ENCODE data around the gene PET100.

PET100 gene

GRCh38 chr19:7670790-7671189 lies 41.2 kb downstream of the PET100 start:
- DNase-seq (ENCODE audit: low read depth) = no peak
- no peak overlapping the region; the same call in 1 of the 2 replicates for H3K4me3 ChIP-seq (ENCODE audit: low read depth, low read length)
- TF ChIP-seq CTCF (IDR thresholded peaks at IDR 0.05; ENCODE audit: control insufficient read depth, extremely low read depth, insufficient read depth) = no peak

- no peak overlapping the region for H3K4me3 ChIP-seq (ENCODE audit: low read depth, low read length)
- no peak for TF ChIP-seq CTCF (IDR thresholded peaks at IDR 0.05; ENCODE audit: control insufficient read depth, extremely low read depth, insufficient read depth)
- no peak for DNase-seq (ENCODE audit: low read depth)
Observed at GRCh38 chr19:7672522-7672921, 42.9 kb downstream of the PET100 start.

- DNase-seq (ENCODE audit: low read depth) = peak; percentile 43
- no peak overlapping the region for H3K4me3 ChIP-seq (ENCODE audit: low read depth, low read length)
Observed at GRCh38 chr19:7674010-7675005, 44.7 kb downstream of the PET100 start.

GRCh38 chr19:7676376-7676775 lies 46.8 kb downstream of the PET100 start:
- H3K4me3 ChIP-seq (ENCODE audit: low read depth, low read length) = no peak overlapping the region
- no peak for TF ChIP-seq CTCF (IDR thresholded peaks at IDR 0.05; ENCODE audit: control insufficient read depth, extremely low read depth, insufficient read depth)
- DNase-seq (ENCODE audit: low read depth) = no peak

More at GRCh38 chr19:7674010-7675005, 44.7 kb downstream of the PET100 start:
- TF ChIP-seq CTCF (IDR thresholded peaks at IDR 0.05; ENCODE audit: control insufficient read depth, extremely low read depth, insufficient read depth) = no peak

- no peak within 1 kb of the TSS for H3K4me3 ChIP-seq (ENCODE audit: low read depth, low read length)
- TF ChIP-seq CTCF (IDR thresholded peaks at IDR 0.05; ENCODE audit: control insufficient read depth, extremely low read depth, insufficient read depth) = no peak
- DNase-seq (ENCODE audit: low read depth) = no peak
Observed at GRCh38 chr19:7676854-7677253, 47.3 kb downstream of the PET100 start, which contains the start of gene MCEMP1. TSS of gene MCEMP1 (plus strand) at chr19:7677090. CDS start at chr19:7677121, 31 bp downstream.

GRCh38 chr19:7677669-7678311 lies 48.2 kb downstream of the PET100 start:
- no peak overlapping the region for H3K4me3 ChIP-seq (ENCODE audit: low read depth, low read length)
- TF ChIP-seq CTCF (IDR thresholded peaks at IDR 0.05; ENCODE audit: control insufficient read depth, extremely low read depth, insufficient read depth) = no peak
- DNase-seq (ENCODE audit: low read depth) = no peak
